GM19328 (cell line): ENCODE measurements around the gene FAM216B.
"Not testable (repeated sequence)": the region's sequence is repeated elsewhere in the genome, so short reads cannot be mapped to it uniquely, and the experiment has no call there.

ENCODE experiments used
- ATAC-seq: cut with Tn5 transposase; IDR thresholded peaks from one replicate; pipeline ENCODE4 v1.9.1; 2021; ENCODE audit warnings: mild to moderate bottlenecking, moderate library complexity; ENCODE audit not compliant: unreplicated experiment

FAM216B gene

GRCh38 chr13:42780044-42780443 is 1.3 kb upstream of the FAM216B start:
- no peak for ATAC-seq

GRCh38 chr13:42786715-42787114 is 5.3 kb downstream of the FAM216B start:
- ATAC-seq: no peak

GRCh38 chr13:42788601-42789000 is 7.2 kb downstream of the FAM216B start:
- ATAC-seq: no peak

- no peak for ATAC-seq
Observed at GRCh38 chr13:42792154-42792553, 10.8 kb downstream of the FAM216B start.

- ATAC-seq: no peak
Observed at GRCh38 chr13:42794577-42795275, 13.3 kb downstream of the FAM216B start.

- no peak for ATAC-seq
Observed at GRCh38 chr13:42795666-42796065, 14.3 kb downstream of the FAM216B start.

- ATAC-seq: no peak
Observed at GRCh38 chr13:42796747-42797356, 15.5 kb downstream of the FAM216B start.

- ATAC-seq: no peak
Observed at GRCh38 chr13:42798118-42798517, 16.7 kb downstream of the FAM216B start.

- no peak for ATAC-seq
Observed at GRCh38 chr13:42800109-42800643, 18.8 kb downstream of the FAM216B start.

GRCh38 chr13:42803563-42804204 is 22.3 kb downstream of the FAM216B start:
- no peak for ATAC-seq

- no peak for ATAC-seq
Observed at GRCh38 chr13:42804244-42804874, 23.0 kb downstream of the FAM216B start.

- no peak for ATAC-seq
Observed at GRCh38 chr13:42807241-42807640, 25.9 kb downstream of the FAM216B start.

GRCh38 chr13:42807866-42808265 is 26.5 kb downstream of the FAM216B start:
- ATAC-seq: no peak

GRCh38 chr13:42808341-42808940 is 27.1 kb downstream of the FAM216B start:
- no peak for ATAC-seq

GRCh38 chr13:42812316-42812715 is 30.9 kb downstream of the FAM216B start:
- no peak for ATAC-seq

GRCh38 chr13:42814868-42815267 is 33.5 kb downstream of the FAM216B start:
- no peak for ATAC-seq

- no peak for ATAC-seq
Observed at GRCh38 chr13:42815681-42816080, 34.3 kb downstream of the FAM216B start.

GRCh38 chr13:42816538-42816937 is 35.2 kb downstream of the FAM216B start:
- no peak for ATAC-seq

- ATAC-seq: not testable (repeated sequence)
Observed at GRCh38 chr13:42819687-42820086, 38.3 kb downstream of the FAM216B start.

GRCh38 chr13:42820451-42820850 is 39.1 kb downstream of the FAM216B start:
- no peak for ATAC-seq

- ATAC-seq: no peak
Observed at GRCh38 chr13:42821437-42821836, 40.1 kb downstream of the FAM216B start.
